HEK293 (cell line): ENCODE measurements around the gene WDR18.

ENCODE experiments used
- CTCF ChIA-PET: fragments of 350-600 bp; formaldehyde crosslinking; extraction: SDS; loops from one replicate; lab custom pipeline; 2021; ENCODE audit warnings: antibody characterized with exemption; lab: Yijun Ruan, JAX
- POLR2A ChIA-PET: fragments of 300-600 bp; formaldehyde crosslinking; extraction: SDS; loops from one replicate; lab custom pipeline; 2020; ENCODE audit warnings: antibody characterized with exemption, inconsistent platforms; lab: Yijun Ruan, JAX
- H3K27ac ChIP-seq: fragments of 200-500 bp; sonication (Bioruptor generic); 2 replicates; pipeline ENCODE4 v1.5.1; 2014; ENCODE audit warnings: low read depth, low read length, control low read depth, inconsistent platforms; ENCODE audit errors: extremely low read depth
- H3K36me3 ChIP-seq, 2 experiments: fragments of 200-500 bp in 1 of 2; sonication (Bioruptor generic) in 1 of 2; 1 replicate in 1 of 2; 2 replicates in 1 of 2; pipeline ENCODE4 v1.5.1; 2014 to 2017; ENCODE audit warnings: inconsistent platforms in 2 of 2, low read length in 2 of 2; ENCODE audit not compliant: control insufficient read depth in 2 of 2, insufficient read depth in 1 of 2
- H3K4me1 ChIP-seq: fragments of 200-500 bp; sonication (Bioruptor generic); 2 replicates; pipeline ENCODE4 v1.5.1; 2014; ENCODE audit warnings: mild to moderate bottlenecking, low read length, inconsistent platforms; ENCODE audit not compliant: control insufficient read depth, insufficient read depth
- H3K4me3 ChIP-seq: 2 replicates; pipeline ENCODE4 v1.5.1; 2011; ENCODE audit warnings: low read depth, mild to moderate bottlenecking, control low read depth, low read length, moderate library complexity
- H3K9me3 ChIP-seq: fragments of 200-500 bp; sonication (Bioruptor generic); 2 replicates; pipeline ENCODE4 v1.5.1; 2014; ENCODE audit warnings: low read depth, low read length, inconsistent platforms; ENCODE audit not compliant: control insufficient read depth, insufficient read depth
- BCL6B ChIP-seq: fragments of 450-650 bp; formaldehyde crosslinking; IDR thresholded peaks from 2 replicates; pipeline ENCODE4 v1.5.1; 2017; ENCODE audit warnings: missing biosample characterization, missing genetic modification characterization
- ELK4 ChIP-seq: IDR thresholded peaks from 2 replicates; pipeline ENCODE4 v1.6.1; 2011; ENCODE audit warnings: mild to moderate bottlenecking, low read depth, low read length, borderline replicate concordance
- GLIS1 ChIP-seq: fragments of 450-650 bp; formaldehyde crosslinking; IDR thresholded peaks from 2 replicates; pipeline ENCODE4 v1.5.1; 2016; ENCODE audit warnings: missing biosample characterization, missing genetic modification characterization
- GLIS2 ChIP-seq: fragments of 450-650 bp; formaldehyde crosslinking; IDR thresholded peaks from 2 replicates; pipeline ENCODE4 v1.5.1; 2016; ENCODE audit warnings: missing biosample characterization, missing genetic modification characterization
- INSM2 ChIP-seq: fragments of 450-650 bp; formaldehyde crosslinking; IDR thresholded peaks from 2 replicates; pipeline ENCODE4 v1.5.1; 2016; ENCODE audit warnings: missing biosample characterization, missing genetic modification characterization
- KLF17 ChIP-seq: fragments of 450-650 bp; formaldehyde crosslinking; IDR thresholded peaks from 2 replicates; pipeline ENCODE4 v1.5.1; 2016; ENCODE audit warnings: missing biosample characterization, missing genetic modification characterization
- KLF8 ChIP-seq: fragments of 450-650 bp; formaldehyde crosslinking; IDR thresholded peaks from 2 replicates; pipeline ENCODE4 v1.5.1; 2016; ENCODE audit warnings: missing biosample characterization, missing genetic modification characterization
- RBAK ChIP-seq: fragments of 450-650 bp; formaldehyde crosslinking; IDR thresholded peaks from 2 replicates; pipeline ENCODE4 v1.5.1; 2016; ENCODE audit warnings: missing biosample characterization, missing genetic modification characterization
- SP2 ChIP-seq: fragments of 450-650 bp; formaldehyde crosslinking; IDR thresholded peaks from 2 replicates; pipeline ENCODE4 v1.5.1; 2016; ENCODE audit warnings: missing biosample characterization, missing genetic modification characterization
- ZBTB21 ChIP-seq: fragments of 450-650 bp; formaldehyde crosslinking; IDR thresholded peaks from 2 replicates; pipeline ENCODE4 v1.5.1; 2017; ENCODE audit warnings: missing biosample characterization, missing genetic modification characterization
- ZFP41 ChIP-seq: fragments of 450-650 bp; formaldehyde crosslinking; IDR thresholded peaks from 2 replicates; pipeline ENCODE4 v1.5.1; 2016; ENCODE audit warnings: missing biosample characterization, missing genetic modification characterization, borderline replicate concordance
- ZNF10 ChIP-seq: fragments of 450-650 bp; formaldehyde crosslinking; IDR thresholded peaks from 2 replicates; pipeline ENCODE4 v1.5.1; 2017; ENCODE audit warnings: missing biosample characterization, missing genetic modification characterization
- ZNF211 ChIP-seq: fragments of 450-650 bp; formaldehyde crosslinking; IDR thresholded peaks from 2 replicates; pipeline ENCODE4 v1.5.1; 2016; ENCODE audit warnings: low read depth, missing biosample characterization, missing genetic modification characterization
- ZNF280D ChIP-seq: fragments of 450-650 bp; formaldehyde crosslinking; IDR thresholded peaks from 2 replicates; pipeline ENCODE4 v1.5.1; 2016; ENCODE audit warnings: missing biosample characterization, missing genetic modification characterization
- ZNF341 ChIP-seq: fragments of 450-650 bp; formaldehyde crosslinking; IDR thresholded peaks from 2 replicates; pipeline ENCODE4; 2016; ENCODE audit warnings: low read depth, missing biosample characterization, missing genetic modification characterization
- ZNF394 ChIP-seq: fragments of 450-650 bp; formaldehyde crosslinking; IDR thresholded peaks from 2 replicates; pipeline ENCODE4 v1.5.1; 2016; ENCODE audit warnings: missing biosample characterization, missing genetic modification characterization, mild to moderate bottlenecking, moderate library complexity, borderline replicate concordance
- ZNF449 ChIP-seq: fragments of 450-650 bp; formaldehyde crosslinking; IDR thresholded peaks from 2 replicates; pipeline ENCODE4 v1.5.1; 2017; ENCODE audit warnings: missing biosample characterization, mild to moderate bottlenecking, missing genetic modification characterization, moderate library complexity
- ZNF513 ChIP-seq: fragments of 450-650 bp; IDR thresholded peaks from 2 replicates; pipeline ENCODE4 v1.5.1; 2018; ENCODE audit warnings: missing biosample characterization, missing genetic modification characterization
- ZNF529 ChIP-seq: fragments of 450-650 bp; formaldehyde crosslinking; IDR thresholded peaks from 2 replicates; pipeline ENCODE4 v1.5.1; 2017; ENCODE audit warnings: missing genetic modification characterization, missing biosample characterization; ENCODE audit not compliant: insufficient replicate concordance
- ZNF596 ChIP-seq: fragments of 450-650 bp; IDR thresholded peaks from 2 replicates; pipeline ENCODE4 v1.5.0; 2018; ENCODE audit warnings: missing biosample characterization, mild to moderate bottlenecking, missing genetic modification characterization, moderate library complexity
- ZNF610 ChIP-seq: fragments of 450-650 bp; formaldehyde crosslinking; IDR thresholded peaks from 2 replicates; pipeline ENCODE4 v1.5.1; 2016; ENCODE audit warnings: missing biosample characterization, missing genetic modification characterization, borderline replicate concordance
- ZNF623 ChIP-seq: fragments of 450-650 bp; formaldehyde crosslinking; IDR thresholded peaks from 2 replicates; pipeline ENCODE4 v1.5.1; 2016; ENCODE audit warnings: missing biosample characterization, missing genetic modification characterization
- ZNF624 ChIP-seq: fragments of 450-650 bp; formaldehyde crosslinking; IDR thresholded peaks from 2 replicates; pipeline ENCODE4 v1.5.1; 2017; ENCODE audit warnings: missing biosample characterization, missing genetic modification characterization
- ZNF658 ChIP-seq: fragments of 450-650 bp; formaldehyde crosslinking; IDR thresholded peaks from 2 replicates; pipeline ENCODE4; 2016; ENCODE audit warnings: missing biosample characterization, missing genetic modification characterization
- ZNF843 ChIP-seq: fragments of 450-650 bp; formaldehyde crosslinking; IDR thresholded peaks from 2 replicates; pipeline ENCODE4 v1.5.1; 2016; ENCODE audit warnings: missing biosample characterization, missing genetic modification characterization

The WDR18 gene

GRCh38 chr19:1040476-1041271 lies 56.5 kb downstream of the WDR18 start:
- CTCF ChIA-PET: interaction anchor here (0.6 to 1.4 kb wide), 3 partner anchors 13 to 25 kb away, joined by 3 to 6 read pairs (median 4); no protein-coding TSS in a partner anchor
- TF ChIP-seq ZNF10 (tag by site-specific recombination) (peak; percentile 93), ZNF624 (no peak), RBAK (tag by site-specific recombination) (no peak), ZNF394 (tag by site-specific recombination) (peak; percentile 25; the same call in 1 of the 2 replicates), GLIS1 (tag by site-specific recombination) (peak; percentile 69), ZNF529 (no peak), ZNF280D (tag by site-specific recombination) (no peak), ZNF843 (no peak; the same call in none of the 2 replicates), ELK4 (no peak), ZBTB21 (tag by site-specific recombination) (no peak), ZNF596 (tag by site-specific recombination) (peak; percentile 85), ZNF658 (no peak), ZNF610 (tag by site-specific recombination) (0 out of 2 replicates have a peak, but pooled peaks have one; percentile 33), BCL6B (tag by site-specific recombination) (no peak), SP2 (tag by site-specific recombination) (peak; percentile 94), ZNF623 (tag by site-specific recombination) (peak; percentile 17; the same call in 1 of the 2 replicates), INSM2 (tag by site-specific recombination) (peak; percentile 51; the same call in 1 of the 2 replicates), GLIS2 (tag by site-specific recombination) (peak; percentile 73), ZFP41 (no peak), ZNF341 (tag by site-specific recombination) (peak; percentile 41), ZNF211 (tag by site-specific recombination) (no peak), ZNF513 (tag by site-specific recombination) (no peak), ZNF449 (peak; percentile 50; the same call in 1 of the 2 replicates), KLF8 (tag by site-specific recombination) (peak; percentile 95), KLF17 (tag by site-specific recombination) (peak; percentile 91)

More at GRCh38 chr19:1040476-1041271, 56.5 kb downstream of the WDR18 start:
- peak overlapping the region; percentile 21; the same call in 1 of the 2 replicates for H3K27ac ChIP-seq
- H3K4me3 ChIP-seq: peak overlapping the region; percentile 54
- POLR2A ChIA-PET: interaction anchor here (0.7 to 5.8 kb wide), 8 partner anchors 13 to 229 kb away, joined by 3 to 60 read pairs (median 4); partner anchors contain the start of genes CIRBP, CNN2 and GPX4
- no peaks in the 10 kb centered on the region; the same call in 1 of the 2 replicates for H3K4me1 ChIP-seq
- no peaks in the 10 kb centered on the region for H3K9me3 ChIP-seq
- peaks cover 0 to 21% of the 10 kb centered on the region in 2 experiments; a peak in 2 of 3 replicates for H3K36me3 ChIP-seq
